Ascending aorta (tissue), 2 donors: ENCODE data around the gene PRKCQ. TPM values are rescaled to one million over a fixed set of nuclear protein-coding genes. Genes with fewer than 3 reads are reported as not detected.

Experiments
- DNase-seq, 2 donors: peaks; one replicate each; pipeline ENCODE4 v3.0.0-alpha.2; 2019; ENCODE audit warnings: low spot score in 2 of 2
- H3K27ac ChIP-seq, 2 donors: fragments of 200-600 bp; sonication (generic); one replicate each; pipeline ENCODE4 v1.5.1; 2016 to 2017; ENCODE audit warnings: mild to moderate bottlenecking in 1 of 2
- H3K27me3 ChIP-seq: fragments of 200-600 bp; sonication (generic); one replicate; pipeline ENCODE4 v1.5.1; 2017
- H3K36me3 ChIP-seq, 2 donors: fragments of 200-600 bp; sonication (generic); one replicate each; pipeline ENCODE4 v1.5.1; 2016
- H3K4me1 ChIP-seq, 2 donors: fragments of 200-600 bp; sonication (generic); one replicate each; pipeline ENCODE4 v1.5.1; 2016 to 2017; ENCODE audit warnings: mild to moderate bottlenecking in 1 of 2
- H3K4me3 ChIP-seq, 2 donors: fragments of 200-600 bp; sonication (generic); one replicate each; pipeline ENCODE4 v1.5.1; 2016 to 2017; ENCODE audit warnings: mild to moderate bottlenecking in 1 of 2
- H3K9me3 ChIP-seq, 2 donors: fragments of 200-600 bp; sonication (generic); one replicate each; pipeline ENCODE4 v1.5.1; 2016
- CTCF ChIP-seq, 3 experiments: fragments of 200-600 bp in 2 of 3; fragments of 450-650 bp in 1 of 3; sonication (generic) in 2 of 3; IDR thresholded peaks; one replicate each; pipeline ENCODE4 v1.5.1; 2016 to 2019; ENCODE audit warnings: antibody characterized with exemption in 3 of 3, mild to moderate bottlenecking in 1 of 3, moderate library complexity in 1 of 3
- intact Hi-C: fragments of 100-400 bp; cut with DNase I; formaldehyde crosslinking; loops from one replicate; pipeline ENCODE4 v1.15.1; 2023
- total RNA-seq: library from RNA; depleted of rRNA; stranded (reverse); fragments of >200 nt; gene quantifications from one replicate; pipeline ENCODE4 v1.1.0, GENCODE V29; 2016

Gene PRKCQ
- total RNA-seq, 1 donor from 2014 or later: not detected

GRCh38 chr10:6520138-6520537 is 59.9 kb downstream of the PRKCQ start:
- no peak for DNase-seq
- Histone ChIP-seq H3K27ac (no peak overlapping the region), H3K36me3 (no peaks in the 10 kb centered on the region), H3K4me1 (no peaks in the 10 kb centered on the region), H3K27me3 (no peaks in the 10 kb centered on the region), H3K4me3 (no peak overlapping the region), H3K9me3 (no peaks in the 10 kb centered on the region)
- intact Hi-C loops: no loop called here
- no peak for TF ChIP-seq CTCF (IDR thresholded peaks at IDR 0.05)

DNA sequence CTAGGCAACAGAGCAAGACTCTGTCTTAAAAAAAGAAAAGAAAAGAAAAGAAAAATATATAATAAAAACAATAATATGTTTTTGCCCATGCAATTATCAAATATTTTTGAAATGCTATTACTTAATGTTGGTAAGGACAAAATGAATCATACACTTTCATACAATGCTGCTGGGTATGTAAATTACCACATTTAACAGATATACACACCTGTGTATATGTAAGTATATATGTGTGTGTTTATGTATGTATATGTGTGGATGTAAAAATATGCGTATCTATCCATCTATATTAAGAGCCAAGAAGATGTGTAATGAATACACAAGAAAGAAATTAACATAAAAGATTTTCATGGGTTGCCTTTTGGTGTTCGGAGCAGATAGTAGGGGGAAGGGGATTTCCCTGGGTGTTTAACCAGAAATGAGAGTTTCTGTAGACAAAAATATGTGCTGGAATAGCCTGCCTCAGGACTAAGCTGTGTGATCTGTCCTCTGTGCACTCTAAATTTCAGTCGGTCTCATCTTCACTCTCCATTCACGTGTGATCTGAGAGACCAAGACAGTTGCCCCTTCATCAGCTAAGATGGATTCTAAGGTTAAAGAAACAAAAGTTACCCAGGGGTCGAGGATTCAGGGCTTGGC is 61.2 kb downstream of the PRKCQ start:
- no peak for TF ChIP-seq CTCF (IDR thresholded peaks at IDR 0.05)
- H3K27ac ChIP-seq: no peak overlapping the region
- DNase-seq: no peak
- no peaks in the 10 kb centered on the region for H3K27me3 ChIP-seq
- no peaks in the 10 kb centered on the region for H3K9me3 ChIP-seq
- H3K4me3 ChIP-seq: no peak overlapping the region
- no peaks in the 10 kb centered on the region for H3K4me1 ChIP-seq
- intact Hi-C loops: no loop called here
- H3K36me3 ChIP-seq: no peaks in the 10 kb centered on the region

DNA sequence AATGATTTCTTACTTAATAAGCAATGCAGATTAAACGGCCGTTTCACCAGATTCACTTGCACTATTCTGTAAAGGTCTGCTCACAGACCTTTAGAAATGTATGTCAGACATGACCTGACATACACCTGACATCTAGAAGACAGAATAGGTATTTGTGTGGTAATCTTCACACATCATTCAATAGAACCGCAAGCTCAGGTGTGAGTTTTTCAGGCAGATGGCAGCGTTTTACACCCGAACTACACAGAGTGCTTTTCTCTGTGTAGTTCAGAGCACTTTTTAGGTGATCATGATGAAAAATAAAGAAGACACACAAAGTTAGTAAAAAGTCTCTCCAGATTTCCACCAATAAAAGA is 63.2 kb downstream of the PRKCQ start:
- intact Hi-C loops: no loop called here
- H3K9me3 ChIP-seq: no peaks in the 10 kb centered on the region
- no peak overlapping the region for H3K27ac ChIP-seq
- H3K36me3 ChIP-seq: no peaks in the 10 kb centered on the region
- no peaks in the 10 kb centered on the region for H3K27me3 ChIP-seq
- no peak overlapping the region for H3K4me3 ChIP-seq
- H3K4me1 ChIP-seq: no peaks in the 10 kb centered on the region
- no peak for DNase-seq
- no peak for TF ChIP-seq CTCF (IDR thresholded peaks at IDR 0.05)

DNA sequence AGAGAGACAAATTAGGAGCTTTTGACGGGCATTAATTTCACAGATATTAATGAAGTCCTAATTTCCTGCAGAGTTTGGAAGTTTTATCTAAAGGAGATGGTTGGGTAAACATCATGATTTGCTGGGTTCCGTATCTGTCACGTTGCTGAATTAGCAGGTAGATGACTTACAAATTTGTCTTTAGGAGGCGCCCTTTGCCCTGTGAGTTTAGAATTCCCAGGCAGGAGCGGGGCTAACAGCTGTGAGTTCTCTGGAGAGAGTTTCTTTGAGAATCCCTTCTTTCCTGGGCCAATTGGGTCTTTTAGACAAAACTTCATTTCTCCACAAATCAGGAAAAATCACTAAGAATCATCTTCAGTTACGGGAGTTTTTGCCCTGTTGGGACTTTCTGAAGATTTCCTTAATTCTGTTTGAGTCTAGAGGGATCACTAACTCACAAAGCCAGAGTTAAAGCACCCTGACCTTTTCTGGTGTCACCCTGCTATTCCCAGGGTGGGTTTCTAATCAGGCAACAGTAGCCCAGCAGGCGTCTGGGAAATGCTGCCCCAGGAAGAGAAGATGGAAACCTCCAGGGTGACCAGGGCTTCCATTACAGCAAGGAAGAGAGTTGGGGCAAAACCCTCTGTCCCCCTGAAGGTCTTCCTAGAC is 63.7 kb downstream of the PRKCQ start:
- TF ChIP-seq CTCF (IDR thresholded peaks at IDR 0.05): no peak

DNA sequence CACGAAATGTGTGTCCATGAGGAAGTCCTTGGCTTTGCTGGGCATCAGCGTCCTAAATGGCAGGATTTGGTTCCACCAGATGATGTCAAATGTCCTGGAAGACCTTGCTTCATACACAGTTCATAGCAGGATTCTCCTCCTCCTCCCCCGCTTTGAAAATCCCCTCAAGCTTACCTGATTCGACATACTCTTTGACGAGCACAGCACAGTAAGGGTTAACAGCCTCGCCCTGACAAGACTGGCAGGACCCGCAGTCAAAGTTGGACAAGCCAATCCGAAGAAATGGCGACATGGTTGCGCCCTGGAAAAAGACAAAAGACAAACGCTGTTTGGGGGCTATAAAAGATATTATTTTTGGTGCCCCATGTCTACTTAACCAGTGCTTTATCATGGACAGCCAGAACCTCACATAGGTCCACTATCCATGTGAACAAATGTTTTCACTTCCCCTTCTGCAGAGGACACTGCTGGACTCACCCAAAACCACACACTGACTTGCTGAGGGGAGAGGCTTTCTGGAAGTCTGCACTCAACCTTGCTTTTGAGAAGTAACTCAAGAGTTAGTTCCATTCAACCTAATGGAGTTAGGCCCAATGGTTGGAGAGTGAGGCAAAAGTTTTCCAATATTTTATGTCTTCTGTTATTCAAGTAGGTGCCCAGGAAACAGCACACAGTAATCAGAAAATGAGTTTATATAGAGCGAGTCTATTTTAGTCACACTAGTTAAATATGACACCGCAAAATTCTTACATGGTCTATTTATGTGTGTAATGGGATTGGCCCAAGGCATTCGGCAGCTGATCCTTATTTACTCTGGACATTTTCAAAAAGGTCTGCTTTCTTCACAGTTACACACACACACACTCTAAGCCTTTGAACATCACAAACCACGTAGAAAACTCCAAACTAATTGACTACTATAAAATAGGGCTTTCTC is 65.0 kb downstream of the PRKCQ start:
- intact Hi-C loops: no loop called here
- H3K27ac ChIP-seq: no peak overlapping the region
- no peak overlapping the region for H3K4me3 ChIP-seq
- H3K9me3 ChIP-seq: no peaks in the 10 kb centered on the region
- DNase-seq: no peak
- no peaks in the 10 kb centered on the region for H3K36me3 ChIP-seq
- no peaks in the 10 kb centered on the region for H3K4me1 ChIP-seq
- H3K27me3 ChIP-seq: no peaks in the 10 kb centered on the region
- TF ChIP-seq CTCF (IDR thresholded peaks at IDR 0.05): no peak

More for the DNA sequence above, 63.7 kb downstream of the PRKCQ start:
- no peaks in the 10 kb centered on the region for H3K36me3 ChIP-seq
- DNase-seq: no peak
- H3K27me3 ChIP-seq: no peaks in the 10 kb centered on the region
- H3K4me3 ChIP-seq: no peak overlapping the region
- intact Hi-C loops: no loop called here
- no peak overlapping the region for H3K27ac ChIP-seq
- H3K4me1 ChIP-seq: no peaks in the 10 kb centered on the region
- no peaks in the 10 kb centered on the region for H3K9me3 ChIP-seq
